ENCODE results near the gene COA1. TPM values are rescaled to one million over a fixed set of nuclear protein-coding genes. Genes with fewer than 3 reads are reported as not detected.
"Not testable (repeated sequence)": the region's sequence is repeated elsewhere in the genome, so short reads cannot be mapped to it uniquely, and the experiment has no call there.

COA1 gene
- total RNA-seq, 1 donor from 2014 or later = 67.1 TPM

GRCh38 chr7:43689115-43689514 lies 40.2 kb downstream of the COA1 start:
- peaks cover 18% of the 10 kb centered on the region for H3K4me1 Mint-ChIP-seq (ENCODE audit: low read depth)
- no peaks in the 10 kb centered on the region for H3K27me3 Mint-ChIP-seq (ENCODE audit: low read depth)
- H3K9me3 Mint-ChIP-seq = peaks cover 7% of the 10 kb centered on the region
- H3K27ac Mint-ChIP-seq = no peak overlapping the region
- H3K4me3 Mint-ChIP-seq (ENCODE audit: low read depth) = no peak overlapping the region
- intact Hi-C loops (cut with micrococcal nuclease) = no loop called here
- DNase-seq (ENCODE audit: low spot score) = no peak
- H3K36me3 Mint-ChIP-seq (ENCODE audit: low read depth) = peaks cover 23% of the 10 kb centered on the region

GRCh38 chr7:43687866-43688265 lies 41.5 kb downstream of the COA1 start:
- intact Hi-C loops (cut with micrococcal nuclease); DNase-seq (ENCODE audit: low spot score); H3K4me3 Mint-ChIP-seq (ENCODE audit: low read depth); H3K27me3 Mint-ChIP-seq (ENCODE audit: low read depth); H3K27ac Mint-ChIP-seq; H3K9me3 Mint-ChIP-seq: not testable (repeated sequence)
- H3K36me3 Mint-ChIP-seq (ENCODE audit: low read depth) = peaks cover 23% of the 10 kb centered on the region
- peaks cover 18% of the 10 kb centered on the region for H3K4me1 Mint-ChIP-seq (ENCODE audit: low read depth)

- peaks cover 22% of the 10 kb centered on the region for H3K4me1 Mint-ChIP-seq (ENCODE audit: low read depth)
- H3K36me3 Mint-ChIP-seq (ENCODE audit: low read depth) = peaks cover 23% of the 10 kb centered on the region
- no peak overlapping the region for H3K27ac Mint-ChIP-seq
- intact Hi-C loops (cut with micrococcal nuclease) = no loop called here
- no peaks in the 10 kb centered on the region for H3K27me3 Mint-ChIP-seq (ENCODE audit: low read depth)
- no peak for DNase-seq (ENCODE audit: low spot score)
- H3K4me3 Mint-ChIP-seq (ENCODE audit: low read depth) = no peak overlapping the region
- peaks cover 7% of the 10 kb centered on the region for H3K9me3 Mint-ChIP-seq
Measured at GRCh38 chr7:43686991-43687390, 42.3 kb downstream of the COA1 start.

GRCh38 chr7:43680736-43681135 lies 48.6 kb downstream of the COA1 start:
- H3K27me3 Mint-ChIP-seq (ENCODE audit: low read depth) = no peaks in the 10 kb centered on the region
- DNase-seq (ENCODE audit: low spot score) = no peak
- no peak overlapping the region for H3K4me3 Mint-ChIP-seq (ENCODE audit: low read depth)
- no peak overlapping the region for H3K27ac Mint-ChIP-seq
- peaks cover 12% of the 10 kb centered on the region for H3K36me3 Mint-ChIP-seq (ENCODE audit: low read depth)
- peaks cover 6% of the 10 kb centered on the region for H3K9me3 Mint-ChIP-seq
- H3K4me1 Mint-ChIP-seq (ENCODE audit: low read depth) = peaks cover 42% of the 10 kb centered on the region
- intact Hi-C loops (cut with micrococcal nuclease) = loop anchor here (5.0 kb wide), 1 partner anchor 47 kb away; the partner anchor contains the start of gene COA1

- no peaks in the 10 kb centered on the region for H3K27me3 Mint-ChIP-seq (ENCODE audit: low read depth)
- no peak overlapping the region for H3K4me3 Mint-ChIP-seq (ENCODE audit: low read depth)
- H3K27ac Mint-ChIP-seq = no peak overlapping the region
- H3K36me3 Mint-ChIP-seq (ENCODE audit: low read depth) = peaks cover 15% of the 10 kb centered on the region
- peaks cover 14% of the 10 kb centered on the region for H3K9me3 Mint-ChIP-seq
- intact Hi-C loops (cut with micrococcal nuclease) = loop anchor here (1.0 to 5.0 kb wide), 2 partner anchors 30 to 48 kb away; partner anchors contain the start of gene COA1
- no peak for DNase-seq (ENCODE audit: low spot score)
- H3K4me1 Mint-ChIP-seq (ENCODE audit: low read depth) = peaks cover 39% of the 10 kb centered on the region
Measured at GRCh38 chr7:43679210-43680068, 49.9 kb downstream of the COA1 start.

- peaks cover 25% of the 10 kb centered on the region for H3K36me3 Mint-ChIP-seq (ENCODE audit: low read depth)
- H3K4me3 Mint-ChIP-seq (ENCODE audit: low read depth) = no peak overlapping the region
- intact Hi-C loops (cut with micrococcal nuclease) = no loop called here
- H3K4me1 Mint-ChIP-seq (ENCODE audit: low read depth) = peaks cover 48% of the 10 kb centered on the region
- H3K27me3 Mint-ChIP-seq (ENCODE audit: low read depth) = no peaks in the 10 kb centered on the region
- peaks cover 19% of the 10 kb centered on the region for H3K9me3 Mint-ChIP-seq
- no peak for DNase-seq (ENCODE audit: low spot score)
- H3K27ac Mint-ChIP-seq = peak overlapping the region; percentile 33
Measured at GRCh38 chr7:43678315-43678714, 51.0 kb downstream of the COA1 start.

GRCh38 chr7:43677864-43678263 lies 51.5 kb downstream of the COA1 start:
- Mint-ChIP-seq H3K4me1 (ENCODE audit: low read depth) (peaks cover 52% of the 10 kb centered on the region), H3K4me3 (ENCODE audit: low read depth) (no peak overlapping the region), H3K27me3 (ENCODE audit: low read depth) (no peaks in the 10 kb centered on the region), H3K36me3 (ENCODE audit: low read depth) (peaks cover 29% of the 10 kb centered on the region), H3K9me3 (peaks cover 22% of the 10 kb centered on the region), H3K27ac (peak overlapping the region; percentile 33)
- intact Hi-C loops (cut with micrococcal nuclease) = no loop called here
- no peak for DNase-seq (ENCODE audit: low spot score)

GRCh38 chr7:43674559-43675436 lies 54.5 kb downstream of the COA1 start:
- Mint-ChIP-seq H3K27me3 (ENCODE audit: low read depth) (no peaks in the 10 kb centered on the region), H3K9me3 (peaks cover 39% of the 10 kb centered on the region), H3K36me3 (ENCODE audit: low read depth) (peaks cover 50% of the 10 kb centered on the region), H3K27ac (no peak overlapping the region), H3K4me3 (ENCODE audit: low read depth) (no peak overlapping the region), H3K4me1 (ENCODE audit: low read depth) (peaks cover 49% of the 10 kb centered on the region)
- no peak for DNase-seq (ENCODE audit: low spot score)
- intact Hi-C loops (cut with micrococcal nuclease) = no loop called here

- Mint-ChIP-seq H3K9me3 (peaks cover 42% of the 10 kb centered on the region), H3K4me1 (ENCODE audit: low read depth) (peaks cover 44% of the 10 kb centered on the region), H3K36me3 (ENCODE audit: low read depth) (peaks cover 60% of the 10 kb centered on the region)
- H3K4me3 Mint-ChIP-seq (ENCODE audit: low read depth); H3K27ac Mint-ChIP-seq; intact Hi-C loops (cut with micrococcal nuclease); H3K27me3 Mint-ChIP-seq (ENCODE audit: low read depth); DNase-seq (ENCODE audit: low spot score): not testable (repeated sequence)
Measured at GRCh38 chr7:43673243-43673976, 55.9 kb downstream of the COA1 start.

GRCh38 chr7:43671521-43671920 lies 57.8 kb downstream of the COA1 start:
- H3K4me1 Mint-ChIP-seq (ENCODE audit: low read depth) = peaks cover 39% of the 10 kb centered on the region

GRCh38 chr7:43669286-43670081 lies 59.8 kb downstream of the COA1 start:
- H3K27ac Mint-ChIP-seq = peak overlapping the region; percentile 94
- intact Hi-C loops (cut with micrococcal nuclease) = loop anchor here (1.0 kb wide), 2 partner anchors 21 to 83 kb away; no protein-coding TSS in a partner anchor
- H3K27me3 Mint-ChIP-seq (ENCODE audit: low read depth) = no peaks in the 10 kb centered on the region
- H3K36me3 Mint-ChIP-seq (ENCODE audit: low read depth) = peaks cover 81% of the 10 kb centered on the region
- H3K4me1 Mint-ChIP-seq (ENCODE audit: low read depth) = peaks cover 48% of the 10 kb centered on the region
- peaks cover 40% of the 10 kb centered on the region for H3K9me3 Mint-ChIP-seq
- DNase-seq (ENCODE audit: low spot score) = peak; percentile 26
- peak overlapping the region; percentile 73 for H3K4me3 Mint-ChIP-seq (ENCODE audit: low read depth)

More at GRCh38 chr7:43671521-43671920, 57.8 kb downstream of the COA1 start:
- H3K4me3 Mint-ChIP-seq (ENCODE audit: low read depth) = no peak overlapping the region
- peaks cover 74% of the 10 kb centered on the region for H3K36me3 Mint-ChIP-seq (ENCODE audit: low read depth)
- H3K27me3 Mint-ChIP-seq (ENCODE audit: low read depth) = no peaks in the 10 kb centered on the region
- intact Hi-C loops (cut with micrococcal nuclease) = no loop called here
- DNase-seq (ENCODE audit: low spot score) = no peak
- H3K27ac Mint-ChIP-seq = no peak overlapping the region
- H3K9me3 Mint-ChIP-seq = peaks cover 54% of the 10 kb centered on the region

All from activated T-helper 2 cell treated with anti-CD3 and anti-CD28 coated beads, Interferon-gamma antibody, Interleukin-2, Interleukin-4, amounts not matched to agents 10 μg/mL and 5 μg/mL and 100 μg/mL, durations not matched to agents 14 hours and 24 hours and 36 hours (primary cell).